IPS DF 4.7 (cell line): Measurements from ENCODE around the gene PRKG1.

Source experiments
- DNase-seq: peaks from one replicate; pipeline ENCODE4 v3.0.0-alpha.2; 2013; ENCODE audit warnings: low spot score; ENCODE audit errors: extremely low read depth

PRKG1 gene

DNA sequence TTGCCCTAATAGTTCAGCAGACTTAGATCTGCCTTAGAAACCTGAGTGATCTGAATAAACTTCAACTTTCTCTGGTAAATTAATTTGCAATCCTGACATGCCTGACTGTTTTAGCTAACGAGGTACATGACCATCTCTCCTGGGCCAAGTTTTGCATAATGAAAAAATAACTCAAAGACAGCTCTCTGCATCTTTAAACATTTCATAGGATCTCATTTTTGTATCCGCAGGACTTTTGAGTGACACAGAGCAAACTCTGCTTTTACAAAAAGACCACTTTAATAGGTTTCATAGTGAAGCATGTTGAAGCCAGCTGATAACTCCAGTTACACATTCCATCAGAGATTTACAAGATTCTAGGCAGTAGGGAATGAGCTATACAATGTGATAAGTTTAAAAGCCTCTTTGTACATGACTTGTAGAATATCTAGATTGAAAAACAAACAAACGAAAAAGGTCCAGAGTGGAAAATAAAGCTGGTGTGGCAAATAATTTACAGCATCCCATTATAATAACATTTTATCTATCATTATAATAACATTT, 2.1 kb downstream of the PRKG1 start:
- no peak for DNase-seq

GRCh38 chr10:51077074-51077473, 2.8 kb downstream of the PRKG1 start:
- DNase-seq: no peak

- DNase-seq: no peak
Measured at GRCh38 chr10:51077507-51077906, 3.2 kb downstream of the PRKG1 start.

DNA sequence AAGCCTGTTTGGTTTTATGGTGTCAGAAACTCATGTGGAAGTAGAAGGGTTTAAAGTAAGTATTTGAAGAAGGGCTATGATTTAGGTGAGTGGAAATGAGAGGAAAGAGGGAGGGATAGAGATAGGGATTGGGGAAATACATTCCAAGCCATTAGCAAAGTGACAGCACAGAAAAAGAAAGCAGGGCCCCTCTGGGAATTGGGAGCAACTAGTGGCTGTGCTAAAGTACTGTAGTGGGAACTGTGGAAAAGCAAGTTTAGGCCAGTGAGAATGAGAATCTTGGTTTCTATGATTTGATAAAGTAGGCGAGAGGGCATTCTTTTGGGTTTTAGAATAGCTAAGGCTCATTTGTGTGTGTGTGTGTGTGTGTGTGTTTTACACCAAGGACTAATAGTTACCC, 5.0 kb downstream of the PRKG1 start:
- DNase-seq: no peak

DNA sequence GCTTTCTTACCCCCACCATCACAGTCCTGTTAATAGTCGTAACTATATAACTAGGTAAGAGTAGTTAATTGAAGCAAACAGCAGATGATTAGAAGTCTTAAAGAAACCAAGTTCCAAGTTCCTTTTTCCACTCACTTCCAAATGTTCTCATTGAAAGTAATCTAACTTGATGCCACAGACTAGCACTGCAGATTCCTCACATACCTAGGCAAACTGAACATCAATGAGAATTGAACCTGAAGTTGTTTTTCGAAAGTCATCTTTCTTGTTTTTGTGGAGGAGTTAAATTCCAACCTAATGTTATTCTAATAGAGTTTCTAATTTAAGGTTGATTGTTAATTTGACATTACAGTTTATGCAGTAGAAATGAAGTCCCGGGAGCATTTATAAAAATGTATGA, 5.5 kb downstream of the PRKG1 start:
- DNase-seq: no peak

DNA sequence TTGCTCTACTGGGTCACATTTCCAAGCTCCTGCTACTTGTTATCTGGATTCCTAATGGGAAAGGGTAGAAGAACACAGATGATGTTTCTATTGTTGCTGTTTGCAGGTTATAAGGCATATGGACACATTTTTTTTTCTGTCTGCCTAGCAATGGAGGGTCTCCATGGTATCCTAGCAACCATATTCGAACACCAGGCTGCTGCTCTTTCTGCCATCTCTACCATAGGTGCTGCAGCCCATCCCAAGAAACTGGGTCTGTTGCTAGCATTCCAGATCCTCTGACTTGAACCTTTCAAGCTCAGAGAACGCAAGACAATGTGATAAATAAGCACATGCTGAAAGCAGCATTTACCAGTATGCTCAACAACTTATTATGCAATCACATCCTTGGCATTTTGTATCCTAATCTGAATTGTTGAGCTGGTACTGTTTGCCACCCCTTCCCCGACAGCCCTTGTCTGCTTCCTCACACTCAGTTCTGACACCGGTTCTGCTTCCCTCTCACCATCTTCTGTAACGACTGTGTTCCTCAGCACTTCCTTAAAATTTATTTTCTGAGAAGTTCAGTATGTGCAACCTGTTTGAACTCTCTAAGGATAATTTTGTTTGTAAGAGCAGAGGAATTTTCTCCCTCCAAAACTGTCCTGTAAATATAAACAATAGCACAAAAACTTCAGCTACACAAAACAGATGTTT, 6.2 kb downstream of the PRKG1 start:
- no peak for DNase-seq

DNA sequence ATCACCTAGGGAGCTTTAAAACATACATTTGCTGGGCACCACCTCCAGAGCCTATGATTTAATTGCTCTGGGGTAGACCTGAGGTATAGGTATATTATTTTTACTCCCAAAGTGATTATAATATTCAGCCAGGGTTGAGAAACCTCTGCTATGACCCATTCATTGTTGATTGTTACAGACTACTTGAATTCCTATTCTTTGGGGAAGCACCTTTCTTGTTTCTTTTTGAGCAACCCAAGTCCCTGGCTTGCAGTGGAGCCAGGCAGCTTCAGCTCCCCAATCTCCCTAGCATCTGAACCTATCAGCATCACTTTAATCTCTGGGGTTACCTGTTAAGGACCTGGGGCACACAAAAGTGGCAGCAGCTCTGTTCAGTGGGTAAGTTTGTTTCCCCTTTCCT, 8.6 kb downstream of the PRKG1 start:
- no peak for DNase-seq

DNA sequence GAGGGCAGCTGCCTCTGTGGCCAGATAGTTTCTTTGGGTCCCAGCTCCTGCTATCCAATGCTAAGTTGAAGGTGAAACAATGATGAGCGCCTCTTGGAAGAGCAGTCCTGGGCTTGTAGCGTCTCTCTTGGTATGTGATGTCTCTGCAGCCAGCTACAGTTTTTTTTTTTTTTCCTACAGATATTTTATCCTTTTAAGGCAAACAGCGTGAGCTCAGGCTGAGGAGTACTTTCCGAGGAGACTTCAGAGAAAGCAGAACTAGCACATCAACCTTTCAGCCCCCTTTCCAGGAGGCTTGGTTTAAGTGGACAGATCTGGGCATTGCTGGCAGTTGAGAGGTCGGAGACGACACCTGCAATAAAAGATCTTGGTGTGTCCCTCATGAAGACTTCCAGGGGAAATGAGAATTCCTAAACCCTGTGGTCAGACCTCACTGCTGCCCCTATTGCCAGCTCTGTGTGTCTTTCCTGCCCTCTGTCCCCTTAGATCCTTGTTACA, 9.1 kb downstream of the PRKG1 start:
- peak; percentile 36 for DNase-seq

DNA sequence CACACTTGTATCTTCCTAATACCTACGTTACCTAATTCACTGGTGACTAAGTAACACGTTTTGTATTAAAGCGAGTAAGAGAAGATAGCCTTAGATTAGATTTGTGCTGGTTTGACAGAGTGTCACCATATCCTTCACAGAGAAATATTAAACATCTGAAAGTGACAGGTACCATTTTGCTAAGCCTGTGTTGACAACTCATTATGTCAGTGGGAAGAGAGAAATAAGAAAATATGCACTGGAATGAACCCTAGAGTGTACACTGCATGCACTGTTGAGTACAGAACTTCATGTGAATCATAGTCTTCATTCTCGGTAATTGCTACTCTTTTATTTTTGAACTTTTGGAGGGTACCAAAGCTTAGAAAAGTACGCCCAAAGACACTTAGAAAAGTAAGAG, 10.9 kb downstream of the PRKG1 start:
- no peak for DNase-seq

DNA sequence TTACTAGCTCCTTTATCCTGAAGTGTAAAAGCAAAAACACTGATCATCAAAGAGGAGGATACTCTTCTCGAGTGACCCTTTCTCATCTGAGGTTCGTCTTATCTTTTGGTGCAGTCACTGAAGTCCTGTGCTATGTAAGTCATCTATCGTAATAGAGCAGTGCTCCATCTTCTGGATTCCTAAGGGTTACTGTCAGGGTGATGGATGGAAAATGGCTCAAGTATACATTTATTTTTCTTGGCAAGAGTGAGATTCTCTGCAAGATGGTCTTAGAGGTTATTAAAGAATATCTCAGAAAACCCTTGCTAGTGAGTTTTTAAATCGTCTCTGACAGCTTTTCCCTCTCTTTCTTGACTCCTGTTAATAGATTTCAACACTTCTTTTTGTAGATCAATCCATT, 12.4 kb downstream of the PRKG1 start:
- no peak for DNase-seq

- DNase-seq: no peak
Measured at GRCh38 chr10:51087114-51087513, 12.8 kb downstream of the PRKG1 start.

DNA sequence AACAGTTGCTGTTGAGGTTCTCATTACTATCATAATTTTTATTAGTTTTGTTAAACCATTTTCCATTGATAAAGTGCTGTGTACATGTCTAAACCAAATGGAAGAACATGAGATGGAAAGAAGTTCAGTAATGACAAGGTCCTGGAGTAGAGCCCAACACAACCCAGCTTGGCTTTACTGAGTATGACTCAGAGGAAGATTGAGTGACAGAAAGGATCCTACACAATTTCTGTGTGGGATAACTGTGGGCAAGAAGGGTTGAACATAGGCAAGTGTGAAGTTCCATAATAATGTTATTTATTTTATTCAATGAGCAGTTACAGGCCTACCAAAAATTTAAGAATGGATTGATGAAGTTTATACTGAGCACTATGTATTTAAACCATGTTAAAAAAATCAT, 15.9 kb downstream of the PRKG1 start:
- DNase-seq: no peak

DNA sequence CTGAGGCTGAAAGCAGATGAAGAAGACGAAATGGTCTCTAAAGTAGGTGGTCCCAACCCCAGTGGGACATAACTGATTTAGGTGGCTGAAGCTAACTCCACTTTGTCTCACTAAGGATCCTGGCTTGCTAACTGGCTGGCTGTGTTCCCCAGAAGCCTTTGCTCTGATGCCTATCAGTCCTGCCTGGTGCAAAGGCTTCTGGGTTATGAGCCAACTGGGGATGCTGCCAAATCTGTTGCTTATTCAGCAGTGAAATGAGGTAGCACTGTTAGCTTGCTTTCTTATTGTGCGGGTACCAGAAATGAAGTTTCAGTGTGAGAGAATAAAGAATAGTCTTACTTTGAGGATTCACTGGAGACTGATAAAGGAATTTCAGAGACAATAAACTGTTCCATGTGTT, 18.1 kb downstream of the PRKG1 start:
- DNase-seq: no peak

GRCh38 chr10:51095444-51095843, 21.2 kb downstream of the PRKG1 start:
- no peak for DNase-seq

- DNase-seq: no peak
Measured at GRCh38 chr10:51097546-51097945, 23.3 kb downstream of the PRKG1 start.

DNA sequence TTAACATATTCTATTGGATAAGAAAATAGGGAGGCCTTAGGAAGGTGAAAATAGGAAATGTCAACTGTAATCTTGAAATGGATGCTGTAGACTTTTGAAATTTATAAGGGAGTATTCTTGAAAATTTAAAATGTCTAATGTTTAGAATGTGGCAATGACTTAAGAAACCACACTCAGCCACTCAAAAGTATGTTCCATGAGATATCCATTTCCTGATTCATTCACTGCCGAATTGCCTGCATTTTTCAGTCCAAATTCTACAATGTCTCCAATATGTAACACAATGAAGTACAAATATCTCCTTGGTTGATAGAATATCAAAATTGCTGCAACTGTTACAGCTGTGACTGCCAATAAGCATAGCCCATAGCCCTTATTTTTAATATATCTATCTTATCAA, 25.9 kb downstream of the PRKG1 start:
- no peak for DNase-seq

DNA sequence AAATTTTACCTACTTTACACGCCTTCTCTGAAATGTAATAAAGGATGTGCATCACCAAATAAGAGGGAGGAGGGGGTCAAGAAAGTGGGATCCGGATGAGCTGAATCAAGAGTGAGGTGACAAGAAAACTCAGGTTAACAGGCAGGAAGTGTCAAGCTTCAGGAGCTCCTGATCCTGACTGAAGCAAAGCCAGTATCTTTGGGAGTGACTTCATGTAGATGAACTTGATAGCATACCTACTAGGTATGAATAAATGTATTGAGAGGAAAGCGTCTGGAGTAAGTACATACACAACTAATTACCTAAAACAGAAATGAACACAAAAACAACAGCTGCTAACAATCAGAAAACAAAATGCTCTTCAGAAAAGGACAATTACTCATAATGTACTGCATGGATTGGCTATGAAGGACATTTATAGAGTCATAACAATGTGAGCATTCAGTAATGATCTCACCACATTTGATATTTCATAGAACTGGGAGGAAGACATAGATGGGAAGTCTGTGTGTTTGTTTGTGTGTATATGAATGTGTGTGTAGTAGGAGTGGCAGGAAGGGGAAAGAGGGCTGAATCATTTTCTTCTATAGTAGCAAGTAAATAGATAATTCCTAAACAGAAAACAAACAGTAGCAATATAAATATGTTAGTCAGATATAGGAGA, 29.4 kb downstream of the PRKG1 start:
- no peak for DNase-seq

GRCh38 chr10:51106311-51106945, 32.1 kb downstream of the PRKG1 start:
- DNase-seq: no peak

GRCh38 chr10:51108406-51108805, 34.1 kb downstream of the PRKG1 start:
- no peak for DNase-seq

DNA sequence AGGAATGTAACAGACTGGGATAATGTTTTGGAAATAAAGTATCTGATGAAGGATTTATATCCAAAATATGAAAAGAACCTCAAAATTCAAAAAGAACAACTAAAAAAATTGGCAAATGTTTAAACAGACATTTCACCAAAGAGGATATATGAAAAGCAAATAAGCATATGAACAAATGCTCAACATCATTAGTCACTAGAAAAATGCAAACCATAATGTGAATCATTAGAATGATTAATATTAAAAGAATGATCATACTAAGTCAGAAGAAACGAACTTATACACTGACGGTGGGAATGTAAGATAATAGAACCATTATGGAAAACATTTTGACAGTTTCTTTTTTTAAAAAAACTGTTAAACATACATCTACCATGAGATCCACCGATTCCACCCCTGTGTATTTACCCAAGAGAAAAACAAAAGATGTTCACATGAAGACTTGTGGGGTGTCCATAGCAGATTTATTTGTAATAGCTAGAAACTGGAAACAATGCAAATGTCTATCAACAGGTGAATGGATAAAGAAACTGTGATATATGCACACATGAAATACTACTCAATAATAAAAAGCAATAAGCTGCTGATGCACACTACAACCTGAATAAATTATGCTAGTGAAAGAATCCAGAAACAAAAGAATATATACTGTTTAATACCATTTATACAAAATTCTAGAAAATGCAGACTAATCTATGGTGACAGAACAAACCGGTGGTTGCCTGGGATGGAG, 35.7 kb downstream of the PRKG1 start:
- no peak for DNase-seq

DNA sequence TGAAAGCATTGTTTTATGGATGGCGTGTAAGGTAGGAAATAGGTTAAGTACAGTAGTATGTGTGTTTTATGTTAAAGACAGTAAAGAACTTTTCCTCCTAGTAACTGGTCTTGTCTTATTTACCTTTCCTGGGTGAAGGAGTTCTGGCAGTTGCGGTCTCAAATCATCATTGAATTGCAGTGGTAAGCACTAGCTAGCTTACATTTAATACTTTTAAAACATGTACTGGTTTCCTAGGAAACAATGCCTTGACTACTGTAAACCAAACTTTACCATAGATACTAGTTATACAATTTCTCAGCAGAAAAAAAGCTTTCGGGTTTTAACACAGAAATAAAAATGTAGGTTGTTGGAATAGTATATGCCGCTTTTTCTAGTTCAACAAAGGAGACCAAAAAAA, 37.7 kb downstream of the PRKG1 start:
- DNase-seq: no peak

DNA sequence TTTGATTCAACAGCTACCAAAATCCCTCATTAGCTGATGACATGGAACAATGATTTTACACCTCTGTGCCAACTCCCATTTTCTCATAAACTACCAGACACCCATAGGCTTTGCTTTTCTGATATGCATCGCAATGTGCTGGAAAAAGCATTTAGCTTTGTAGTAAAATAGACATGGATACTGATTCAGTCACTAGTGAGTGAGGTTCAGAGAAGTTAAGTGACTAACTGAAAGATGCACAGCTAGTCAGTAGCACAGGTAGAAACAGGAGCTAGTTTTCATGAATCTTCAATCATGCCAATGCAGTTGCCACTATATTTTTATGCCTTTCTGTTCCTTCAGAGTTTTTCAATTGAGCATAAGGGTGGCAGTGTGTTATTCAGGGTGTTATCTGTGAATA, 38.7 kb downstream of the PRKG1 start:
- no peak for DNase-seq
